Fibroblast of mammary gland (primary cell): ENCODE data around the gene CTNND2.

Experiments used
- DNase-seq: peaks from one replicate; pipeline ENCODE4 v3.0.0-alpha.2; 2010; ENCODE audit warnings: low read depth
- H3K4me3 ChIP-seq: 2 replicates; pipeline ENCODE4 v1.5.1; 2011; ENCODE audit warnings: low read depth, mild to moderate bottlenecking, low read length, moderate library complexity; ENCODE audit not compliant: control insufficient read depth
- CTCF ChIP-seq: conservative IDR thresholded peaks from 2 replicates; pipeline ENCODE4 v1.5.1; 2011; ENCODE audit warnings: low read depth, low read length, inconsistent platforms; ENCODE audit not compliant: control insufficient read depth, insufficient read depth

Gene CTNND2

GRCh38 chr5:11467588-11467987 lies 436.7 kb downstream of the CTNND2 start:
- no peak for TF ChIP-seq CTCF
- no peak overlapping the region for H3K4me3 ChIP-seq
- peak; percentile 30 for DNase-seq

GRCh38 chr5:11459716-11460115 lies 444.5 kb downstream of the CTNND2 start:
- no peak for TF ChIP-seq CTCF
- no peak for DNase-seq
- H3K4me3 ChIP-seq, result no peak overlapping the region

GRCh38 chr5:11455505-11455904 lies 448.7 kb downstream of the CTNND2 start:
- DNase-seq, result no peak
- TF ChIP-seq CTCF, result no peak
- H3K4me3 ChIP-seq, result no peak overlapping the region

GRCh38 chr5:11452852-11453251 lies 451.4 kb downstream of the CTNND2 start:
- no peak for TF ChIP-seq CTCF
- H3K4me3 ChIP-seq, result no peak overlapping the region
- peak; percentile 4 for DNase-seq

- no peak for TF ChIP-seq CTCF
- no peak overlapping the region for H3K4me3 ChIP-seq
- DNase-seq, result no peak
These were observed 454.3 kb downstream of the CTNND2 start for GRCh38 chr5:11449966-11450365.

- TF ChIP-seq CTCF, result no peak
- DNase-seq, result no peak
- no peak overlapping the region for H3K4me3 ChIP-seq
These were observed 455.0 kb downstream of the CTNND2 start for GRCh38 chr5:11449217-11449616.

- no peak for DNase-seq
- H3K4me3 ChIP-seq, result no peak overlapping the region
- TF ChIP-seq CTCF, result no peak
These were observed 460.4 kb downstream of the CTNND2 start for GRCh38 chr5:11443831-11444230.
